Liver (tissue), 9 donors: Measurements from ENCODE around the gene ARAF. TPM values are rescaled to one million over a fixed set of nuclear protein-coding genes. Genes with fewer than 3 reads are reported as not detected.

ENCODE experiments used
- DNase-seq: peaks from one replicate; pipeline ENCODE4 v3.0.0-alpha.2; 2017; ENCODE audit warnings: low spot score
- H3K27ac ChIP-seq, 2 donors: one replicate each; pipeline ENCODE4 v1.7.0; 2013; ENCODE audit warnings: inconsistent platforms in 2 of 2, low read length in 2 of 2, control low read depth in 1 of 2, low read depth in 1 of 2, mild to moderate bottlenecking in 1 of 2
- H3K27me3 ChIP-seq, 4 donors: one replicate each; pipeline versions ENCODE4 v1.6.1 to v1.7.0; 2013; ENCODE audit warnings: low read length in 3 of 4, inconsistent platforms in 1 of 4, mild to moderate bottlenecking in 1 of 4, moderate library complexity in 1 of 4; ENCODE audit not compliant: control insufficient read depth in 4 of 4, insufficient read depth in 4 of 4
- H3K36me3 ChIP-seq, 4 donors: one replicate each; pipeline versions ENCODE4 v1.6.1 to v1.7.0; 2013; ENCODE audit warnings: low read length in 3 of 4, mild to moderate bottlenecking in 3 of 4, low read depth in 1 of 4, moderate library complexity in 1 of 4; ENCODE audit not compliant: control insufficient read depth in 4 of 4, insufficient read depth in 3 of 4
- H3K4me1 ChIP-seq, 4 donors: one replicate each; pipeline versions ENCODE4 v1.6.1 to v1.7.0; 2013; ENCODE audit warnings: low read length in 3 of 4, mild to moderate bottlenecking in 3 of 4, moderate library complexity in 1 of 4; ENCODE audit not compliant: control insufficient read depth in 4 of 4, insufficient read depth in 4 of 4
- H3K4me3 ChIP-seq, 3 donors: one replicate each; pipeline versions ENCODE4 v1.6.1 to v1.7.0; 2013; ENCODE audit warnings: low read length in 3 of 3, control low read depth in 1 of 3, low read depth in 1 of 3, mild to moderate bottlenecking in 1 of 3
- H3K9ac ChIP-seq, 2 donors: one replicate each; pipeline ENCODE4 v1.7.0; 2013; ENCODE audit warnings: low read length in 2 of 2, mild to moderate bottlenecking in 2 of 2, moderate library complexity in 2 of 2, control low read depth in 1 of 2, low read depth in 1 of 2
- H3K9me3 ChIP-seq, 4 donors: one replicate each; pipeline versions ENCODE4 v1.6.1 to v1.7.0; 2013; ENCODE audit warnings: low read length in 3 of 4; ENCODE audit not compliant: control insufficient read depth in 4 of 4
- EGR1 ChIP-seq, 2 donors: IDR thresholded peaks; 2 replicates each; pipeline ENCODE4 v1.6.1; 2016 to 2018; ENCODE audit warnings: antibody characterized with exemption in 2 of 2, low read depth in 2 of 2
- FOXA2 ChIP-seq: IDR thresholded peaks from 2 replicates; pipeline ENCODE4 v1.6.1; 2016; ENCODE audit warnings: antibody characterized with exemption
- GABPA ChIP-seq, 2 donors: IDR thresholded peaks in 1 of 2; conservative IDR thresholded peaks in 1 of 2; 2 replicates each; pipeline ENCODE4 v1.6.1; 2016; ENCODE audit warnings: antibody characterized with exemption in 2 of 2, mild to moderate bottlenecking in 1 of 2, moderate library complexity in 1 of 2
- HNF4A ChIP-seq, 2 donors: conservative IDR thresholded peaks; 2 replicates each; pipeline ENCODE4 v1.6.1; 2016; ENCODE audit warnings: antibody characterized with exemption in 2 of 2, mild to moderate bottlenecking in 2 of 2
- HNF4G ChIP-seq: IDR thresholded peaks from 2 replicates; pipeline ENCODE4 v1.6.1; 2016; ENCODE audit warnings: antibody characterized with exemption
- JUND ChIP-seq, 2 donors: IDR thresholded peaks; 2 replicates each; pipeline ENCODE4 v1.6.1; 2016; ENCODE audit warnings: antibody characterized with exemption in 2 of 2
- MAX ChIP-seq: IDR thresholded peaks from 2 replicates; pipeline ENCODE4 v1.6.1; 2016; ENCODE audit warnings: antibody characterized with exemption
- NR2F2 ChIP-seq: IDR thresholded peaks from 2 replicates; pipeline ENCODE4 v1.6.1; 2016; ENCODE audit warnings: antibody characterized with exemption
- RAD21 ChIP-seq, 2 donors: IDR thresholded peaks; 2 replicates each; pipeline ENCODE4 v1.6.1; 2016; ENCODE audit warnings: antibody characterized with exemption in 2 of 2, mild to moderate bottlenecking in 2 of 2
- RXRA ChIP-seq, 2 donors: IDR thresholded peaks; 2 replicates each; pipeline ENCODE4 v1.6.1; 2017 to 2018; ENCODE audit warnings: antibody characterized with exemption in 2 of 2, mild to moderate bottlenecking in 1 of 2
- SP1 ChIP-seq: IDR thresholded peaks from 2 replicates; pipeline ENCODE4 v1.6.1; 2018; ENCODE audit warnings: antibody characterized with exemption, mild to moderate bottlenecking
- TAF1 ChIP-seq: conservative IDR thresholded peaks from 2 replicates; pipeline ENCODE4 v1.6.1; 2016; ENCODE audit warnings: antibody characterized with exemption, mild to moderate bottlenecking
- WGBS: extraction: QIAGEN DNeasy Blood & Tissue Kit; methylation state at CpG from one replicate; pipeline ENCODE4 v1.1.7; 2013; 5-methylcytosine and 5-hydroxymethylcytosine counted together
- polyA plus RNA-seq, 2 donors: library from polyadenylated mRNA; stranded (reverse) in 1 of 2; unstranded in 1 of 2; fragments of 200-250 nt in 1 of 2; fragments of >200 nt in 1 of 2; fragmentation: Nextera tagmentation in 1 of 2; extraction: Ambion mirVana in 1 of 2; gene quantifications; one replicate each; pipeline versions ENCODE4 v1.2.1 to v1.2.3, GENCODE V29; 2013 to 2015
- total RNA-seq, 2 donors: library from RNA; depleted of rRNA; stranded (reverse); fragments of >200 nt; gene quantifications; one replicate each; pipeline ENCODE4 v1.2.3, GENCODE V29; 2014
- TF ChIP-seq, protein P1 (sequence below): IDR thresholded peaks from 2 replicates; pipeline ENCODE4 v1.6.1; 2016; ENCODE audit warnings: antibody characterized with exemption
- TF ChIP-seq, protein P2 (sequence below): fragments of 150-350 bp; IDR thresholded peaks from 2 replicates; pipeline ENCODE4 v1.5.1; 2017; ENCODE audit warnings: improper control_type of control experiment, low read depth, low read length; ENCODE audit not compliant: missing input control
- TF ChIP-seq, protein P3 (sequence below): IDR thresholded peaks from 2 replicates; pipeline ENCODE4 v1.6.1; 2016; ENCODE audit warnings: antibody characterized with exemption
- donor health status: healthy.
- donor health status: healthy.
- donor health status: healthy.
- donor health status: healthy.
- donor health status: healthy.

The ARAF gene
- total and polyA plus RNA-seq, 4 donors = 16.2 to 59.8 (median 38.9) TPM

GRCh38 chrX:47587091-47587891 is 26.3 kb downstream of the ARAF start:
- no peak overlapping the region for H3K9ac ChIP-seq
- peaks cover 0 to 1% (median 0%) of the 10 kb centered on the region in 4 donors for H3K4me1 ChIP-seq
- H3K4me3 ChIP-seq = no peak overlapping the region
- H3K9me3 ChIP-seq = no peaks in the 10 kb centered on the region
- TF ChIP-seq GABPA (IDR thresholded peaks at IDR 0.05 in 1 of 2, conservative IDR thresholded peaks at IDR 0.05 in 1 of 2) (no peak), SP1 (peak; percentile 27), TAF1 (no peak)
- H3K36me3 ChIP-seq = peaks cover 0 to 2% (median 0%) of the 10 kb centered on the region in 4 donors
- 62% methylated on average over 4 of the region's 4 CpGs for WGBS
- no peak for DNase-seq
- no peaks in the 10 kb centered on the region for H3K27me3 ChIP-seq
- H3K27ac ChIP-seq = no peak overlapping the region

DNA sequence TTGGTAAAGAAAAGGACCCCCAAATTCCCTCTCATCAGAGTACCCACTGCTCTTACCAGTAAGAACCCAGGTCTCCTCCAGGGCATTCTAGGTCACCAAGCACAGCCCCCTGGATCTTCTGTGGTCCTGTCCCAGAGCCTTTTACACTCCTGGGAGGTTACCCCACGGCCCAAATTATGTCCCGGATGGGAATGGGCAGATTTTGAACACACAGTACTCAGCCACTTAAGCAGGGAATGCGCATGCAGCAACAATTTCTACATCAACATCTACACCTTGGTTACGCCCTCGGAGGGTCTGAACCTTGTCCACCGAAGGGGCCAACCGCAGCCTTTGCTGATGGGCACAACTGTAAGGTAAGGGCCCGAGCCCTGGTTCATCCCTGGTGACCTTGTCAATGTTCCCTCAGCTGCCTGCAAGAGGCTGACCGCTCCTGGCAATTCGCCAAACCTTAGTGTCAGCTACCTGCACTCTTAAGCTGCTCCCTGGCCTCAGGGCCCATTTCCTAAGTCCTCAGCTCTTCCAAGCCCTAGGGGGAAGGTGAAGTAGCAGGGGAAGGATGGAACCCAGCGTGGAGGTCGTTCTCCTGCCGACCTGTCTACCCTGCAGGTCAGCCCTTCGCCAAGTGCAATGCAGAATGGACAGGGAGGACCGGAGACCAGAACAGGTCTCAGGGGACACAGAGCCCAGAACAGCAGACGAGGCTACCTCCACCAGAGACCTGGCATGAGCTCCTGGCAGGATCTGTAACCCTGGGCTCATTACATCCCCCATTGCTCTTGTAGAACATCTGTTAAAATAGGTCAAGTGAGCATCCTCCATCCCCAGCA is 27.1 kb downstream of the ARAF start:
- TF ChIP-seq EGR1 (IDR thresholded peaks at IDR 0.05; ENCODE audit: low read depth in 2 of 2) = no peak
- no peak for TF ChIP-seq TAF1
- TF ChIP-seq GABPA (IDR thresholded peaks at IDR 0.05 in 1 of 2, conservative IDR thresholded peaks at IDR 0.05 in 1 of 2) = no peak
- TF ChIP-seq RXRA (IDR thresholded peaks at IDR 0.05) = no peak
- TF ChIP-seq FOXA2 = no peak
- TF ChIP-seq NR2F2 = no peak
- no peak for TF ChIP-seq RAD21 (IDR thresholded peaks at IDR 0.05)
- TF ChIP-seq, protein P1, sequence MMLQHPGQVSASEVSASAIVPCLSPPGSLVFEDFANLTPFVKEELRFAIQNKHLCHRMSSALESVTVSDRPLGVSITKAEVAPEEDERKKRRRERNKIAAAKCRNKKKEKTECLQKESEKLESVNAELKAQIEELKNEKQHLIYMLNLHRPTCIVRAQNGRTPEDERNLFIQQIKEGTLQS = no peak
- TF ChIP-seq HNF4G = no peak
- TF ChIP-seq SP1 = no peak
- H3K27me3 ChIP-seq = no peaks in the 10 kb centered on the region
- H3K9ac ChIP-seq = no peak overlapping the region
- no peak overlapping the region for H3K27ac ChIP-seq
- peaks cover 0 to 2% (median 0%) of the 10 kb centered on the region in 4 donors for H3K36me3 ChIP-seq
- no peak overlapping the region for H3K4me3 ChIP-seq
- H3K9me3 ChIP-seq = no peaks in the 10 kb centered on the region
- H3K4me1 ChIP-seq = peaks cover 0 to 1% (median 0%) of the 10 kb centered on the region in 4 donors
- WGBS = 82% methylated on average over 16 of the region's 16 CpGs
- DNase-seq = no peak

DNA sequence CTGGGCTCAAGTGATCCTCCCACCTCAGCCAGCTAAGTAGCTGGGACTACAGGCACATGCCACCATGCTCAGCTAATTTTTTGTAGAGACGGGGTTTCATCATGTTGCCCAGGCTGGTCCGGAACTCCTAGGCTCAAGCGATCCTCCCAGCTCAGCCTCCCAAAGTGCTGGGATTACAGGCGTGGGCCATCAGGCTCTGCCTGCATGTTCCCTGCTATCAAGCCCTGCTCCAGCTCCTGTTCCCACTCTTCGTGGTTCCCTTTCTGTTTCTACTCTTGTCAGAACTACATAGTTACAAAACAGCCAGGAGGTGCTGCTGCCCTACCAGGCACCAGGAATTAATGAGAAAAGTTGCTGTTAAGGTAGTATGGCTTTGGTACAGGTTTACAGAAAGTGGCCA is 30.0 kb downstream of the ARAF start:
- Histone ChIP-seq H3K4me3 (no peak overlapping the region), H3K27ac (no peak overlapping the region), H3K9ac (no peak overlapping the region), H3K27me3 (peaks cover 0 to 3% (median 0%) of the 10 kb centered on the region in 4 donors), H3K36me3 (no peaks in the 10 kb centered on the region), H3K9me3 (no peaks in the 10 kb centered on the region), H3K4me1 (peaks cover 0 to 1% (median 0%) of the 10 kb centered on the region in 4 donors)
- 84% methylated on average over 5 of the region's 5 CpGs for WGBS
- DNase-seq = no peak
- TF ChIP-seq RXRA (IDR thresholded peaks at IDR 0.05) = no peak

- peaks cover 0 to 3% (median 0%) of the 10 kb centered on the region in 4 donors for H3K27me3 ChIP-seq
- DNase-seq = no peak
- H3K4me1 ChIP-seq = no peaks in the 10 kb centered on the region
- no peaks in the 10 kb centered on the region for H3K36me3 ChIP-seq
- no peak overlapping the region for H3K27ac ChIP-seq
- peaks cover 0 to 3% (median 1%) of the 10 kb centered on the region in 4 donors for H3K9me3 ChIP-seq
- whole genome bisulfite sequencing = 77% methylated on average over 4 of the region's 4 CpGs
- no peak overlapping the region for H3K4me3 ChIP-seq
- no peak overlapping the region for H3K9ac ChIP-seq
- TF ChIP-seq HNF4A (conservative IDR thresholded peaks at IDR 0.05) (no peak), MAX (no peak), RXRA (IDR thresholded peaks at IDR 0.05) (no peak), EGR1 (IDR thresholded peaks at IDR 0.05; ENCODE audit: low read depth in 2 of 2) (no peak), RAD21 (IDR thresholded peaks at IDR 0.05) (no peak), FOXA2 (no peak), JUND (IDR thresholded peaks at IDR 0.05) (no peak), HNF4G (no peak), GABPA (IDR thresholded peaks at IDR 0.05 in 1 of 2, conservative IDR thresholded peaks at IDR 0.05 in 1 of 2) (no peak)
- TF ChIP-seq, protein P1 = no peak
- TF ChIP-seq, protein P2, sequence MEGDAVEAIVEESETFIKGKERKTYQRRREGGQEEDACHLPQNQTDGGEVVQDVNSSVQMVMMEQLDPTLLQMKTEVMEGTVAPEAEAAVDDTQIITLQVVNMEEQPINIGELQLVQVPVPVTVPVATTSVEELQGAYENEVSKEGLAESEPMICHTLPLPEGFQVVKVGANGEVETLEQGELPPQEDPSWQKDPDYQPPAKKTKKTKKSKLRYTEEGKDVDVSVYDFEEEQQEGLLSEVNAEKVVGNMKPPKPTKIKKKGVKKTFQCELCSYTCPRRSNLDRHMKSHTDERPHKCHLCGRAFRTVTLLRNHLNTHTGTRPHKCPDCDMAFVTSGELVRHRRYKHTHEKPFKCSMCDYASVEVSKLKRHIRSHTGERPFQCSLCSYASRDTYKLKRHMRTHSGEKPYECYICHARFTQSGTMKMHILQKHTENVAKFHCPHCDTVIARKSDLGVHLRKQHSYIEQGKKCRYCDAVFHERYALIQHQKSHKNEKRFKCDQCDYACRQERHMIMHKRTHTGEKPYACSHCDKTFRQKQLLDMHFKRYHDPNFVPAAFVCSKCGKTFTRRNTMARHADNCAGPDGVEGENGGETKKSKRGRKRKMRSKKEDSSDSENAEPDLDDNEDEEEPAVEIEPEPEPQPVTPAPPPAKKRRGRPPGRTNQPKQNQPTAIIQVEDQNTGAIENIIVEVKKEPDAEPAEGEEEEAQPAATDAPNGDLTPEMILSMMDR = no peak
- TF ChIP-seq, protein P3, sequence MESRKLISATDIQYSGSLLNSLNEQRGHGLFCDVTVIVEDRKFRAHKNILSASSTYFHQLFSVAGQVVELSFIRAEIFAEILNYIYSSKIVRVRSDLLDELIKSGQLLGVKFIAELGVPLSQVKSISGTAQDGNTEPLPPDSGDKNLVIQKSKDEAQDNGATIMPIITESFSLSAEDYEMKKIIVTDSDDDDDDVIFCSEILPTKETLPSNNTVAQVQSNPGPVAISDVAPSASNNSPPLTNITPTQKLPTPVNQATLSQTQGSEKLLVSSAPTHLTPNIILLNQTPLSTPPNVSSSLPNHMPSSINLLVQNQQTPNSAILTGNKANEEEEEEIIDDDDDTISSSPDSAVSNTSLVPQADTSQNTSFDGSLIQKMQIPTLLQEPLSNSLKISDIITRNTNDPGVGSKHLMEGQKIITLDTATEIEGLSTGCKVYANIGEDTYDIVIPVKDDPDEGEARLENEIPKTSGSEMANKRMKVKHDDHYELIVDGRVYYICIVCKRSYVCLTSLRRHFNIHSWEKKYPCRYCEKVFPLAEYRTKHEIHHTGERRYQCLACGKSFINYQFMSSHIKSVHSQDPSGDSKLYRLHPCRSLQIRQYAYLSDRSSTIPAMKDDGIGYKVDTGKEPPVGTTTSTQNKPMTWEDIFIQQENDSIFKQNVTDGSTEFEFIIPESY = no peak
Observed at GRCh38 chrX:47593522-47593921, 32.5 kb downstream of the ARAF start.
